DMS79 (cell line): ENCODE results near the gene CIB2.

ENCODE experiments used
- DNase-seq: peaks from one replicate; lab custom pipeline; 2025; lab: John Stamatoyannopoulos, UW

Gene CIB2

DNA sequence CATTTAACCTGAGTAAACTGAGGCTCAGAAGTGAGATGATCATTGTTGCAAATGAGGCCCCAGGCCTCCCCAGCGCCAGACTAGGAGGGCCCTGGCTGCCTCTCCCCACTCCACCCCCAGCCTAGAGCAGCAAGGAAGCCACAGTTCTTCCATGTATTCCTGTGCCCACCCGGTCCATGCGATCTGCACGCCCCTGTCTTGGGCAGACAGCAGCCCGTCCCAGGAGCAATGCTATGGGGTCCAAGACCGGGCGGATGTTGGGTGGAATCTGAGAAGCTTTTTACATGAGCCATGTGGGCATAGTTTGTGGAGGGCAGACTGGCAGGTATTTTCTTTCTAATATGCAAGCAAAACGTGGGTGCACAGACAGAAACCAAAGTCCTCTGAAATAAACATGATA is 23.8 kb downstream of the CIB2 start:
- DNase-seq: no peak

- no peak for DNase-seq
Measured at GRCh38 chr15:78105476-78106241, 25.6 kb downstream of the CIB2 start.

- no peak for DNase-seq
Measured at GRCh38 chr15:78104566-78105475, 26.4 kb downstream of the CIB2 start.

DNA sequence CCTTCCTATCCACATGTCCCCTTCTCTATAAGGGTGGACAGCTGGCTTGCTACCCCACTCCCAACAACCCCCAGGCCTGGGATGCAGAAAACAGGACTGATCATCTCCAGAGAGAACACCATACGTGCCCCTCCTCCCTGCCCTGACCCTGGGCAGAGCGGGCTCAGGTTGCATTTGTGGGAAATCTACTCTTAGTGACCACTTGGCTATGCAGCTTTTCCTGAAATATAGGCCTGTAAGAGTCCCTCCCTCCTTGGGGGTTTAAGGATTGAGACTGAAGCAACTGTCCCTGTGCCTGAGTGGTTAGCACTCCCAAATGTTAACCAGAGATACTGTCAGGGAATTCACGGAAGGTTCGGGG is 27.1 kb downstream of the CIB2 start:
- DNase-seq: no peak

- no peak for DNase-seq
Measured at GRCh38 chr15:78103406-78104118, 27.7 kb downstream of the CIB2 start.

DNA sequence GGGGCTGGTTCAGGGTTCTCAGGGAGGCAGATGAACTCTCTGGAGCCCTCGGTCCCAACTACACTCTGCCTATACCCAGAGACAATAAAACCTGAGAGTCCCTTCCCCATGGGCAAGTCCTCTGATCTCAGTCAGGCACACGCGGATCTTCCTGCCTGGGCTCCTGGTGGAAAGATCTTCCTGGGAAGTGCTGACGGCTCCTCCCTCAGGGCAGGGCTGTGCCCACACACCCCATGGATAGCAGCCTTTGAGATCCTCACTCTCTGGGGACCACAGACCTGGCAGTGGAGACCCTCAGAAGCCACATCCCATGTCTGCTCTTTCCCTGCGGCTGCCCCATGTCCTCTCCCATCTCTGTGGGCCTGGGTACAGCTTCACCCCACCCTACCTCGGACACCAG is 28.5 kb downstream of the CIB2 start:
- no peak for DNase-seq

DNA sequence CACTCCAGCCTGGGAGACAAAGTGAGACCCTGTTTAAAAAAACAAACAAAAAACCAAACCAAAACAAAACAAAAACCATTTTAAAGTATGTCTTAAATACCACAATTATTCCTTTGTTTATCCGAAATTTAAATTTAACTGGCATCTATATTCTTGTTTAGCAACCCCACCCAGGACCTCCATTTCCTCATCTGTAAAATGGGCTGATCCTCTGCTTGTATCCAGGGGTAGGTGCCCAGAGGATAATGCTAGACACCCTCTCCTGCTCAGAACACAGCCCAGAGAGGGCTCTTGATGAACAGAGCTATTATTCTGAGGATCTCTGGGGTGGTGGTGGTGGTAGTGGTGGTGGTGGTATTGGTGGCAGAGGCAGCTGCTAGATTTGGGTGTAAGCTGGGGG is 29.0 kb downstream of the CIB2 start:
- no peak for DNase-seq

- no peak for DNase-seq
Measured at GRCh38 chr15:78101423-78102105, 29.7 kb downstream of the CIB2 start.

DNA sequence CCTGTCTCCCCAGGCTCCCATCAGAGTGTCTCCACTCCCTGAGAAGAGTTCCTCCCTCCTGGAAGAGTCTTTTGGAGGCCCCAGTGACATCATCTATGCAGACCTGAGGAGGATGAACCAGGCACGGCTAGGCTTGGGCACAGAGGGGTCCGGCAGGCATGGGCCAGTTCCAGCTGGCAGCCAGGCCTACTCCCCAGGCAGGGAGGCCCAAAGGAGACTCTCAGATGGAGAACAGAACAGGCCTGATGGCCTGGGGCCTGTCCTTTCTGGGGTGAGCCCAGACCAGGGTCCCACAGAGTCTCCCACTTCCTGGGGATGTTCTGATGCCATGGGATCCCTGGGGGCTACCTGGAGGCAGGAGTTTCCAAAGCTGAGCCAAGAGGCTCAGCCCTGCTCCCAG is 30.4 kb downstream of the CIB2 start:
- DNase-seq: no peak

DNA sequence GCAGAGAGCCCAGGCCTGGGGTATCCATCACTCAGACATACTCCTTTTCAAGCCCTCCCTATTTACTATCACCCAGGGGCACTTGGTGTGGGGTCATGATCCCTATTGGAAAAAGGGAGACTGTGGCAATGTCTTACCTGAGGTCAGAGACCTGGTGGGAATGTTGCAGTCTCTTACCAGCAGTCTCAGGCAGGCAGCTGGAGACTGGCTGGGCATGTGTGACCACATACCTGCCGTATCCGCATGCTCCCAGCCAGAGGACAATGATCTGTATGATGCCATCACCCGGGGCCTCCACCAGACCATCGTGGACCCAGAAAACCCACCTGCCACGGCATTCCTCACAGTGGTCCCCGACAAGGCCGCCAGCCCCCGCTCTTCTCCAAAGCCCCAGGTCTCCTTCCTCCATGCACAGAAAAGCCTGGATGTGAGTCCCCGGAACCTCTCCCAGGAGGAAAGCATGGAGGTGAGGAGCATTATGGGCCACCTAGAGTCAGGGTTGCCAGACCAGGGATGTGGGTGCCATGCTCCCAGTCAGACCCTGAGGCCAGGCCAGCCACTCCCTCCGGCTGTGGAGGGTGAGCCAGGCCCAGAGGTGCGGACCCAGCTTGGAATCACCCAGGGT is 33.0 kb downstream of the CIB2 start:
- no peak for DNase-seq

DNA sequence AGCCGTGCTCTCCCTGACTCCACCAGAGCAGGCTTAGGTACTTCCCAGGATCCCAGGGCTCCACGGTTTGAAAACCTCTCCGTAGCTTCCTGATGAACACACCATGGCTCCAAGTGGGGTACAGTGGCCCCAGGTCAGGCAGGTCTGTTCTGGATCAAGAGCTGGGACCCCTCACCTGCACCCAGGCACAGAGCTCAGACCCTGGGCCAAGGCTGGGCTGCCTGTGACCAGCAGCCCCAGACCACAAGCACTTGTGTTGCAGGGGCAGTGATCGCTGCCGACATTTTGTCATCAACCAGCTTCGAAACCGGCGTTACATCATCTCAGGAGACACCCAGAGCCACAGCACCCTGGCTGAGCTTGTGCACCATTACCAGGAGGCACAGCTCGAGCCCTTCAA is 33.6 kb downstream of the CIB2 start:
- DNase-seq: no peak

GRCh38 chr15:78093242-78094020 is 37.8 kb downstream of the CIB2 start:
- no peak for DNase-seq

GRCh38 chr15:78092261-78093041 is 38.8 kb downstream of the CIB2 start, which contains the start of gene SH2D7:
Gene SH2D7, plus strand, starts transcription at chr15:78092561. Its CDS starts 24 bp downstream, at chr15:78092585.
- no peak for DNase-seq

GRCh38 chr15:78090422-78091063 is 40.7 kb downstream of the CIB2 start:
- no peak for DNase-seq

DNA sequence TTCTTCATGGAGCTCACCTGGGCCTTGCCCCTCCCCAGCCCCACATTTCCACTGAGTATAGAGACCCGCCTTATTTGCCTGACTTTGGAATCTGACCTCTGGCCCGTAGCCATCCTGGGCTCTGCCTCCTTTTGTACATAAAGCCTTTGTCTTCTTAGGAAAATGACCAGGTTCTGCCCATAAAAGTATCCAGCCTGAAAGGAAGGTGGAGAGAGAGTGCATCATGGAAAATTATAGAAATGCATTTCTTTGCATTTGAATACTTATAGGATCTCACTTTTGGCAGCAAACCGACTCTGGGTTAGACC is 42.5 kb downstream of the CIB2 start:
- DNase-seq: no peak

GRCh38 chr15:78087951-78088772 is 43.1 kb downstream of the CIB2 start:
- DNase-seq: no peak

DNA sequence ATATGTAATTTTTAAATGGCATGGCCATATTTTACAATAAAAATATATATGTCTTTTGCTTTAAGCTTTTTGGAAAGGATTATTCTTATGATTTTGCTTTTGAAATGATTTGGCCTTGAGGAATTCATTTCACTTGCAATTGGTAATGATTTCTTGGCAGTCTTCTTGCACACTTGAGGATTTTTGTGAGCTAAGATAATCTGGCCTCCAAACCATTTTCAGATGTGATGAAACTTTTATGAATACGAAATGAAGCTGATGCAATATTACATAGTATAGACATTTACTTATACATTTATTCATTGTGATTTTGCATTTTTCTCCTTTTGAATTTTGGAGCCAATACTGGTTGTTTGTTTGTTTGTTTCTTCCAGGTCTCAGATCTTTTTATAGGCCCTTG is 45.3 kb downstream of the CIB2 start:
- DNase-seq: no peak

DNA sequence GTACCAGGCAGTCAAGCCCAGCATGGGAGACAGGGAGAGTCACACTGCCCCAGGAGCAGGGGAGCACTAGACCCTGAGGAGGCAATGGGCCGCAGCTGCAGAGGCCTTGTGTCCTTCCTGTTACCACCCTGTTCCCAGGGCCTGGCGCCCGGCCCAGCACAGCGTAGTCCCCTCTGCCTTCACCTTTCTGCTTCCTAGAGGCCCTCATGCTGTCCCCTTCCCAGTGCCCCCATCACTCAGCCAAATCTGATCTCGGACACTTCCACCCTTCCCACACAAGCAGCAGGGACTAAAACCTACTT is 46.8 kb downstream of the CIB2 start:
- DNase-seq: no peak
